UCSD-AML1 (cell line): Measurements from ENCODE around the gene PREX1.
"Not testable (repeated sequence)": the region's sequence is repeated elsewhere in the genome, so short reads cannot be mapped to it uniquely, and the experiment has no call there.

Source experiments
- DNase-seq: peaks from one replicate; lab custom pipeline; 2025; ENCODE audit not compliant: unreplicated experiment; lab: John Stamatoyannopoulos, UW

The PREX1 gene

DNA sequence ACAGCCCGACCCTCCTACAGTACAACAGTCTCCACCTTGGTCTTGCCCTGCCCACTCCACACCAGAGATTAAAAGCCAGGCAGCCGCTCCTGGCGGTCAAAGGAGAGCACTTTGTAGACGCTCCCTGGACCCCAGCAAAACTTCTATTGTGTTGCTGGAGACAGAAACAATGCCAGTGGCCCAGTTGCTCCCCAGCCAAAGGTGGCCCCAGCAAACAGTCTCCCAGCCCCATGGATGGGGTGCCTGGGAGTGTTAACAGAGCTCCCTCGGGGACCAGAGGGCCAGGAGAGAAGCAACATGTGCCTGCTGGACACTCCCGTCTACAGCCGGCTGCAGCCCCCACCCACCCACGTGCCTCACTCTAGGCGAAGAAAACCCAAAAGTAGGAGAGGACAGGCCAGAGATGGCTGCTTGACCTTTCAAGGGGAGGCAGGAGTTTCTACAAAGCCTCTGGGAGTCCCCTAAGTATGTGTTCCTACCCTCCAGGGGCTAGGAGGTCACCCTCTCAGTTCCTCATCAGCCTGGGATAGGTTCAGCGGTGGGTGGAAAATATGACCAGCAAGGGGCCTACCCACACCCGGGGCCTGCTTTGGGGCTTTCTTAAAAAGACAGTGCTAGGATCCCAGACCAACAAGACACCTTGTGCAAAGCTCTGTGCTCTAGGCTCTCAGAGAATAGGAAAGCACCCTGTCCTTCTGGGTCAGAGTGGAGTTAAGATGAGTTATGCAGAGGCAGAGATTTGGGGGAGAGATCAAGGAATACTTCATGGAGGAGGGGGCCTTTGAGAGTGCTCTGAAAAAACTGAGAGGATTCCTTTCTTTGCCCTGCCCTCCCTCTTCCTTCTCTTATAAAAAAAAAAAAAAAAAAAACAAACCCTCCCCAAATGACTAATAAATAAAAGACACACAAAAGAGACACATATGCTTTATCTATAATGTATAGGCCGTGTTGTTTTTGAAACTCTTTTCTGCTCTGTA is 19.0 kb upstream of the PREX1 start:
- DNase-seq = peak; percentile 33

GRCh38 chr20:48845721-48846306 is 18.0 kb upstream of the PREX1 start:
- DNase-seq = no peak

DNA sequence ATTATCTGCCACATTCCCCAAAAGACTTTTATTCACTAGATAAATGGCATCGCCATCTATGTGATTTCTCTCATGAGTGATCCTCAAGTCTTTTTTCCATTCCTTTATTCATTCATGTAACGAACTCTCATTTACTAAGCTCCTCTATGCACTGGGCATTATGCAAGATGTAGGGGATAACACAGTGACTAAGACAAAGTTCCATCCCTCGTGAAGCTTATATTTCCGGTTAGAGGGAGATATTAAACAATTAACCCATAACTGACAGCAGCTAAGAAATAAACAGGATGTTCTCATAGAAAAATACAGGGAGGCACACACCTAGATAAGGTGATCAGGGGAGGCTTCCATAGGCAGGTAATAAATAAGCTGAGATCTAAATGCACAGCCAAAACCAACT is 17.2 kb upstream of the PREX1 start:
- DNase-seq = no peak

GRCh38 chr20:48843896-48844295 is 16.1 kb upstream of the PREX1 start:
- DNase-seq = not testable (repeated sequence)

GRCh38 chr20:48843057-48843806 is 15.4 kb upstream of the PREX1 start:
- DNase-seq = no peak

GRCh38 chr20:48841875-48842529 is 14.2 kb upstream of the PREX1 start:
- no peak for DNase-seq

GRCh38 chr20:48841196-48841874 is 13.5 kb upstream of the PREX1 start:
- no peak for DNase-seq

GRCh38 chr20:48839154-48839917 is 11.5 kb upstream of the PREX1 start:
- DNase-seq = no peak

- no peak for DNase-seq
These were observed 9.2 kb upstream of the PREX1 start for GRCh38 chr20:48837014-48837413.

- DNase-seq = no peak
These were observed 7.6 kb upstream of the PREX1 start for GRCh38 chr20:48835390-48835789.

DNA sequence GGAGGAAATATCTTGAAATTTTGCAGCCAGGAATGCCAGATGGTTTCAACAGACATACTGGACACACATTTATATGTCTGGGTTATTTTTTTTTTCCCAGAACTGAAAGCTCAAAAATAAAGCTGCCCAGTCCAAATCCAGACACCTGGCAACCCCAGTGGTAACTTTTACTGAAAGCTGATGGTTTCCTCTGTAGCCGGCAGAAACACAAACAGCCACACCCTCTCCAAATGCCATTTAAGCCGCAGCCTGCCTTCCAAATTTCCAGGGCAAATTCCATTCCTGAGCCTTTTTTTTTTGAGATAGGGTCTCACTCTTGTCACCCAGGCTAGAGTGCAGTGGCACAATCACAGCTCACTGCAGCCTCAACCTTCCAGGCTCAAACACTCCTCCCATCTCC is 6.5 kb upstream of the PREX1 start:
- DNase-seq = no peak

DNA sequence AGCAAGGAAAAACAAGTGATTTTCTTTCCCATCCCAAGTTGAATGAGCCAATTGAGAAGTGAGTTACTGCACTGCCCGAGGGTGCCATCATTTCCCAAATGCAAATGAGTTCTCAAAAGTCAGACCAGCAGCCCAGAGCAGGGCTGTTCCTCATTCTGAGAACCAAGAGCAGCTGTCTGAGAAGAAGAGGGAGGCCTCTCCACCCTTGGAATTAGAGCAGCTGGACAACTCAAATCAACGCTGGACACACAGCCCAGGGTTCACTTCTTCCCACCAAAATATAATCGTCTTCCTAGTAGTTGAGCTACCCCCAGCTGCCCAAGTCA is 4.6 kb upstream of the PREX1 start:
- DNase-seq = peak; percentile 40

GRCh38 chr20:48831718-48832404 is 4.1 kb upstream of the PREX1 start:
- DNase-seq = peak; percentile 21

DNA sequence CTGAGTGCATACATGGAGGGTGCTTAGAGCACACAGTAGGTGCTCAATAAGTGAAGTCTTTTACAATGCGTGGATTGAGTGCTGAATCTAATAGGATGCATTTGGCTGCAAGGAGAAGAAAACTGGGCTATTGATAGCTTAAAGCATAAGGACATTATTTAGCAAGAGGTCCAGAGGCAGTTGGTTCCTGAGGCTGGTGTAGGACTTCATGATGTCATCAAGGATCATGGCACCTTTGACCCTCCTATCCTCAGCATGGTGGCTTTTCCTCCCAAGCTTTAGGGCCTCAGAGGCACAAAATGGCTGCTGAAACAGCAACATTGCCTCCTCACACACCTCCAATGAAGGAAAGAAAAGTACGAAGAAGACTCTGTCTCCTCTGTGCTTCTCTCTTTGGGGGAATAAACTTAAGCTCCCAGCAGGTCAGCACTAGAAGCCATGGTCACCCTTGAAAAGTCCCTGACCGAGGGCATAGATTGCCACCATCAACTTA is 3.1 kb upstream of the PREX1 start:
- DNase-seq = no peak

GRCh38 chr20:48829940-48830339 is 2.1 kb upstream of the PREX1 start:
- DNase-seq = no peak

DNA sequence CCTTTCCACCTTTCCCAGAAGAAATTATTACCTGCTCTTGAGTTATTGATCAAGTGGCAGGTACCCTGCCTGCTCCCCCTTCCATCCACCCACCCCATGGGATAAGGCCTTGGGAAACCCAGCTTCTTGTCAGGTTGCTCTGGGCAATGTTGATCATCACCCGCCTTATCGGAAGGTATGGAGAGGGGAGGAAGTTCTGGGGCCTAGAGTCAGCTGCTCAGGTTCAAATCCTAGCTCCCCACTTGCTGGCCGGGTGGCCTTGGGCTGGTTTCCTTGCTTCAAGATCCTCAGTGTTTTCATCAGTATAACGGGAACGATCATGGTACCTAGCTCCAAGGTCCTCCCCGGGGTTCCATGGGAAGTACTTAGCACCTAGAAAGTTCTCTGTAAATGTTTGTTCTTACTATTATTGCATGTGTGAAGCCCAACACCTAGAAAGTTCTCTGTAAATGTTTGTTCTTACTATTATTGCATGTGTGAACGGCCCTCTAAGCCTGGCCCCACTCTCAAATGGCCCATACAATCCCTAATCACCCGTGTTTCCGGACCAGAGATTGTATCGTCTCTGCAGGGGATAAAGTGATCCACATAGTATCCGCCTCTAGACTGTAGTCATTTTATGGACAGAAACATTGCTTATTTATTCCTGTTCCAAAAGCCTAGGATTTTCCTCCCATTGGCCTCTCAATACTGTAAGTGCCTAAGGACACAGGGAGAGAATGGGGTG is 1.1 kb upstream of the PREX1 start:
- no peak for DNase-seq

- peak; percentile 59 for DNase-seq
These were observed 672 bp downstream of the PREX1 start for GRCh38 chr20:48826883-48827771.

GRCh38 chr20:48826480-48826879 is 1.3 kb downstream of the PREX1 start:
- not testable (repeated sequence) for DNase-seq
